Esophagus squamous epithelium (tissue), 4 donors: ENCODE data around the gene CDH13.

Experiments used
- POLR2A ChIP-seq, 4 donors: fragments of 450-650 bp; IDR thresholded peaks; one replicate each; pipeline ENCODE4 v1.6.1; 2017; ENCODE audit warnings: antibody characterized with exemption in 4 of 4, mild to moderate bottlenecking in 4 of 4, moderate library complexity in 3 of 4
- TF ChIP-seq, protein P1 (sequence below), 6 experiments: fragments of 450-650 bp in 4 of 6; fragments of 200-600 bp in 2 of 6; sonication (generic) in 2 of 6; IDR thresholded peaks; one replicate each; pipeline ENCODE4 v1.5.1; 2016 to 2019; ENCODE audit warnings: antibody characterized with exemption in 6 of 6, mild to moderate bottlenecking in 4 of 6, moderate library complexity in 4 of 6

DNA sequence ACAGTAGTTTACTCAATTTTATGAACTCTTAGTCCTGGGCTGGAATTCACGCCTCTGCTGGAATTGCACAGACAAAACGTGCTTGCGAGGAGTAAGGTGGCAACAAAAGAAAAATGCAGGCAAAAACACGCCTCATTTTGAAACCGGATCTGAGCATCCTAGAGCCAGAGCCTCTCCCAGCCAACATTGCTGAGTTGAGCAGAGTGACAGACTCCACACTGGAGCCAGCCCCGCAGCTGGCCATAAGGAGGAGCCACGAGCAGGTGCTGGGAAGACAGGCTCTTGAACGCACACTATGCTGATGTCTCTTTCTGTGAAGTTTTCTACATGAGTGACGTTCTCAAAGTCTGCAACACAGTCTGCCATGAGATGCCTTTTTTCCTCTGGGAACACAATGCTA, 1166.4 kb downstream of the CDH13 start:
- TF ChIP-seq, protein P1, sequence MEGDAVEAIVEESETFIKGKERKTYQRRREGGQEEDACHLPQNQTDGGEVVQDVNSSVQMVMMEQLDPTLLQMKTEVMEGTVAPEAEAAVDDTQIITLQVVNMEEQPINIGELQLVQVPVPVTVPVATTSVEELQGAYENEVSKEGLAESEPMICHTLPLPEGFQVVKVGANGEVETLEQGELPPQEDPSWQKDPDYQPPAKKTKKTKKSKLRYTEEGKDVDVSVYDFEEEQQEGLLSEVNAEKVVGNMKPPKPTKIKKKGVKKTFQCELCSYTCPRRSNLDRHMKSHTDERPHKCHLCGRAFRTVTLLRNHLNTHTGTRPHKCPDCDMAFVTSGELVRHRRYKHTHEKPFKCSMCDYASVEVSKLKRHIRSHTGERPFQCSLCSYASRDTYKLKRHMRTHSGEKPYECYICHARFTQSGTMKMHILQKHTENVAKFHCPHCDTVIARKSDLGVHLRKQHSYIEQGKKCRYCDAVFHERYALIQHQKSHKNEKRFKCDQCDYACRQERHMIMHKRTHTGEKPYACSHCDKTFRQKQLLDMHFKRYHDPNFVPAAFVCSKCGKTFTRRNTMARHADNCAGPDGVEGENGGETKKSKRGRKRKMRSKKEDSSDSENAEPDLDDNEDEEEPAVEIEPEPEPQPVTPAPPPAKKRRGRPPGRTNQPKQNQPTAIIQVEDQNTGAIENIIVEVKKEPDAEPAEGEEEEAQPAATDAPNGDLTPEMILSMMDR (IDR thresholded peaks at IDR 0.05): peak in 1 of 6 experiments; percentile 25
- no peak for TF ChIP-seq POLR2A (IDR thresholded peaks at IDR 0.05)
